HEK293 (cell line): Measurements from ENCODE around the gene ARID1A.

ENCODE experiments used
- CTCF ChIA-PET: fragments of 350-600 bp; formaldehyde crosslinking; extraction: SDS; loops from one replicate; lab custom pipeline; 2021; ENCODE audit warnings: antibody characterized with exemption; lab: Yijun Ruan, JAX
- POLR2A ChIA-PET: fragments of 300-600 bp; formaldehyde crosslinking; extraction: SDS; loops from one replicate; lab custom pipeline; 2020; ENCODE audit warnings: antibody characterized with exemption, inconsistent platforms; lab: Yijun Ruan, JAX
- H3K27ac ChIP-seq: fragments of 200-500 bp; sonication (Bioruptor generic); 2 replicates; pipeline ENCODE4 v1.5.1; 2014; ENCODE audit warnings: low read depth, low read length, control low read depth, inconsistent platforms; ENCODE audit errors: extremely low read depth
- H3K36me3 ChIP-seq, 2 experiments: fragments of 200-500 bp in 1 of 2; sonication (Bioruptor generic) in 1 of 2; 1 replicate in 1 of 2; 2 replicates in 1 of 2; pipeline ENCODE4 v1.5.1; 2014 to 2017; ENCODE audit warnings: inconsistent platforms in 2 of 2, low read length in 2 of 2; ENCODE audit not compliant: control insufficient read depth in 2 of 2, insufficient read depth in 1 of 2
- H3K4me1 ChIP-seq: fragments of 200-500 bp; sonication (Bioruptor generic); 2 replicates; pipeline ENCODE4 v1.5.1; 2014; ENCODE audit warnings: mild to moderate bottlenecking, low read length, inconsistent platforms; ENCODE audit not compliant: control insufficient read depth, insufficient read depth
- H3K4me3 ChIP-seq: 2 replicates; pipeline ENCODE4 v1.5.1; 2011; ENCODE audit warnings: low read depth, mild to moderate bottlenecking, control low read depth, low read length, moderate library complexity
- H3K9me3 ChIP-seq: fragments of 200-500 bp; sonication (Bioruptor generic); 2 replicates; pipeline ENCODE4 v1.5.1; 2014; ENCODE audit warnings: low read depth, low read length, inconsistent platforms; ENCODE audit not compliant: control insufficient read depth, insufficient read depth
- GLIS1 ChIP-seq: fragments of 450-650 bp; formaldehyde crosslinking; IDR thresholded peaks from 2 replicates; pipeline ENCODE4 v1.5.1; 2016; ENCODE audit warnings: missing biosample characterization, missing genetic modification characterization
- KLF8 ChIP-seq: fragments of 450-650 bp; formaldehyde crosslinking; IDR thresholded peaks from 2 replicates; pipeline ENCODE4 v1.5.1; 2016; ENCODE audit warnings: missing biosample characterization, missing genetic modification characterization
- OVOL3 ChIP-seq: fragments of 450-650 bp; formaldehyde crosslinking; IDR thresholded peaks from 2 replicates; pipeline ENCODE4 v1.5.1; 2016; ENCODE audit warnings: missing biosample characterization, missing genetic modification characterization
- SCRT1 ChIP-seq: fragments of 450-650 bp; formaldehyde crosslinking; IDR thresholded peaks from 2 replicates; pipeline ENCODE4 v1.5.1; 2016; ENCODE audit warnings: missing biosample characterization, missing genetic modification characterization, borderline replicate concordance
- TCF7L2 ChIP-seq: IDR thresholded peaks from 2 replicates; pipeline ENCODE4 v1.6.1; 2011; ENCODE audit warnings: low read depth, mild to moderate bottlenecking, inconsistent platforms, low read length, moderate library complexity, borderline replicate concordance
- ZBTB7A ChIP-seq: fragments of 450-650 bp; formaldehyde crosslinking; IDR thresholded peaks from 2 replicates; pipeline ENCODE4 v1.5.1; 2016; ENCODE audit warnings: low read depth, missing biosample characterization, missing genetic modification characterization
- ZBTB8A ChIP-seq: fragments of 450-650 bp; formaldehyde crosslinking; IDR thresholded peaks from 2 replicates; pipeline ENCODE4 v1.5.1; 2016; ENCODE audit warnings: missing biosample characterization, missing genetic modification characterization
- ZEB2 ChIP-seq: fragments of 450-650 bp; formaldehyde crosslinking; IDR thresholded peaks from 2 replicates; pipeline ENCODE4 v1.5.1; 2016; ENCODE audit warnings: missing biosample characterization, missing genetic modification characterization
- ZNF121 ChIP-seq: fragments of 450-650 bp; formaldehyde crosslinking; IDR thresholded peaks from 2 replicates; pipeline ENCODE4 v1.5.1; 2016; ENCODE audit warnings: missing biosample characterization, missing genetic modification characterization
- ZNF133 ChIP-seq: fragments of 450-650 bp; formaldehyde crosslinking; IDR thresholded peaks from 2 replicates; pipeline ENCODE4 v1.5.1; 2016; ENCODE audit warnings: missing biosample characterization, missing genetic modification characterization
- ZNF175 ChIP-seq: fragments of 450-650 bp; formaldehyde crosslinking; IDR thresholded peaks from 2 replicates; pipeline ENCODE4 v1.5.1; 2016; ENCODE audit warnings: missing biosample characterization, missing genetic modification characterization
- ZNF223 ChIP-seq: fragments of 450-650 bp; formaldehyde crosslinking; IDR thresholded peaks from 2 replicates; pipeline ENCODE4 v1.5.1; 2016; ENCODE audit warnings: missing biosample characterization, missing genetic modification characterization
- ZNF266 ChIP-seq: fragments of 450-650 bp; formaldehyde crosslinking; IDR thresholded peaks from 2 replicates; pipeline ENCODE4 v1.5.1; 2016; ENCODE audit warnings: missing biosample characterization, missing genetic modification characterization, low read depth
- ZNF280D ChIP-seq: fragments of 450-650 bp; formaldehyde crosslinking; IDR thresholded peaks from 2 replicates; pipeline ENCODE4 v1.5.1; 2016; ENCODE audit warnings: missing biosample characterization, missing genetic modification characterization
- ZNF335 ChIP-seq: fragments of 450-650 bp; formaldehyde crosslinking; conservative IDR thresholded peaks from 2 replicates; pipeline ENCODE4 v1.5.1; 2016; ENCODE audit warnings: missing biosample characterization, missing genetic modification characterization
- ZNF366 ChIP-seq: fragments of 450-650 bp; formaldehyde crosslinking; conservative IDR thresholded peaks from 2 replicates; pipeline ENCODE4 v1.5.1; 2016; ENCODE audit warnings: missing biosample characterization, missing genetic modification characterization
- ZNF391 ChIP-seq: fragments of 450-650 bp; formaldehyde crosslinking; IDR thresholded peaks from 2 replicates; pipeline ENCODE4 v1.5.1; 2016; ENCODE audit warnings: low read depth, missing biosample characterization, missing genetic modification characterization, borderline replicate concordance
- ZNF548 ChIP-seq: fragments of 450-650 bp; formaldehyde crosslinking; IDR thresholded peaks from 2 replicates; pipeline ENCODE4 v1.5.1; 2016; ENCODE audit warnings: missing biosample characterization, missing genetic modification characterization
- ZNF561 ChIP-seq: fragments of 450-650 bp; IDR thresholded peaks from 2 replicates; pipeline ENCODE4 v1.5.1; 2018; ENCODE audit warnings: missing biosample characterization, missing genetic modification characterization, borderline replicate concordance
- ZNF623 ChIP-seq: fragments of 450-650 bp; formaldehyde crosslinking; IDR thresholded peaks from 2 replicates; pipeline ENCODE4 v1.5.1; 2016; ENCODE audit warnings: missing biosample characterization, missing genetic modification characterization
- ZNF654 ChIP-seq: fragments of 450-650 bp; formaldehyde crosslinking; IDR thresholded peaks from 2 replicates; pipeline ENCODE4 v1.5.1; 2016; ENCODE audit warnings: low read depth, missing biosample characterization, missing genetic modification characterization
- ZNF660 ChIP-seq: fragments of 450-650 bp; IDR thresholded peaks from 2 replicates; pipeline ENCODE4 v1.5.1; 2018; ENCODE audit warnings: missing biosample characterization, mild to moderate bottlenecking, missing genetic modification characterization
- ZNF692 ChIP-seq: fragments of 450-650 bp; formaldehyde crosslinking; IDR thresholded peaks from 2 replicates; pipeline ENCODE4 v1.5.1; 2016; ENCODE audit warnings: missing biosample characterization, missing genetic modification characterization
- ZSCAN16 ChIP-seq: fragments of 450-650 bp; formaldehyde crosslinking; IDR thresholded peaks from 2 replicates; pipeline ENCODE4 v1.5.1; 2016; ENCODE audit warnings: missing biosample characterization, missing genetic modification characterization
- ZXDB ChIP-seq: fragments of 450-650 bp; formaldehyde crosslinking; IDR thresholded peaks from 2 replicates; pipeline ENCODE4 v1.5.1; 2016; ENCODE audit warnings: missing biosample characterization, missing genetic modification characterization
- TF ChIP-seq, protein P1 (sequence below): fragments of 450-650 bp; formaldehyde crosslinking; IDR thresholded peaks from 2 replicates; pipeline ENCODE4 v1.5.1; 2016; ENCODE audit warnings: missing biosample characterization, missing genetic modification characterization
- TF ChIP-seq, protein P2 (sequence below): fragments of 450-650 bp; formaldehyde crosslinking; IDR thresholded peaks from 2 replicates; pipeline ENCODE4 v1.5.1; 2016; ENCODE audit warnings: missing biosample characterization, missing genetic modification characterization
- TF ChIP-seq, protein P3 (sequence below): fragments of 450-650 bp; formaldehyde crosslinking; IDR thresholded peaks from 2 replicates; pipeline ENCODE4 v1.5.1; 2016; ENCODE audit warnings: missing biosample characterization, missing genetic modification characterization

The ARID1A gene

GRCh38 chr1:26811708-26812107 lies 115.9 kb downstream of the ARID1A start:
- Histone ChIP-seq H3K36me3 (no peaks in the 10 kb centered on the region), H3K4me3 (no peak overlapping the region), H3K4me1 (no peaks in the 10 kb centered on the region), H3K9me3 (no peaks in the 10 kb centered on the region), H3K27ac (no peak overlapping the region)
- TF ChIP-seq, protein P1, sequence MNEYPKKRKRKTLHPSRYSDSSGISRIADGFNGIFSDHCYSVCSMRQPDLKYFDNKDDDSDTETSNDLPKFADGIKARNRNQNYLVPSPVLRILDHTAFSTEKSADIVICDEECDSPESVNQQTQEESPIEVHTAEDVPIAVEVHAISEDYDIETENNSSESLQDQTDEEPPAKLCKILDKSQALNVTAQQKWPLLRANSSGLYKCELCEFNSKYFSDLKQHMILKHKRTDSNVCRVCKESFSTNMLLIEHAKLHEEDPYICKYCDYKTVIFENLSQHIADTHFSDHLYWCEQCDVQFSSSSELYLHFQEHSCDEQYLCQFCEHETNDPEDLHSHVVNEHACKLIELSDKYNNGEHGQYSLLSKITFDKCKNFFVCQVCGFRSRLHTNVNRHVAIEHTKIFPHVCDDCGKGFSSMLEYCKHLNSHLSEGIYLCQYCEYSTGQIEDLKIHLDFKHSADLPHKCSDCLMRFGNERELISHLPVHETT: no peak
- TF ChIP-seq ZNF335 (no peak), ZBTB8A (no peak), ZNF121 (no peak), TCF7L2 (no peak), OVOL3 (no peak), ZSCAN16 (tag by site-specific recombination) (no peak), ZNF391 (tag by site-specific recombination) (no peak), ZXDB (no peak), ZNF561 (tag by site-specific recombination) (no peak), ZNF660 (tag by site-specific recombination) (no peak), ZNF654 (no peak), ZNF133 (tag by site-specific recombination) (no peak), ZBTB7A (tag by site-specific recombination) (no peak), ZNF266 (tag by site-specific recombination) (no peak), ZNF175 (tag by site-specific recombination) (no peak), SCRT1 (no peak), ZNF223 (tag by site-specific recombination) (no peak)
- TF ChIP-seq, protein P2, sequence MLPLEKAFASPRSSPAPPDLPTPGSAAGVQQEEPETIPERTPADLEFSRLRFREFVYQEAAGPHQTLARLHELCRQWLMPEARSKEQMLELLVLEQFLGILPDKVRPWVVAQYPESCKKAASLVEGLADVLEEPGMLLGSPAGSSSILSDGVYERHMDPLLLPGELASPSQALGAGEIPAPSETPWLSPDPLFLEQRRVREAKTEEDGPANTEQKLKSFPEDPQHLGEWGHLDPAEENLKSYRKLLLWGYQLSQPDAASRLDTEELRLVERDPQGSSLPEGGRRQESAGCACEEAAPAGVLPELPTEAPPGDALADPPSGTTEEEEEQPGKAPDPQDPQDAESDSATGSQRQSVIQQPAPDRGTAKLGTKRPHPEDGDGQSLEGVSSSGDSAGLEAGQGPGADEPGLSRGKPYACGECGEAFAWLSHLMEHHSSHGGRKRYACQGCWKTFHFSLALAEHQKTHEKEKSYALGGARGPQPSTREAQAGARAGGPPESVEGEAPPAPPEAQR: no peak
- TF ChIP-seq, protein P3, sequence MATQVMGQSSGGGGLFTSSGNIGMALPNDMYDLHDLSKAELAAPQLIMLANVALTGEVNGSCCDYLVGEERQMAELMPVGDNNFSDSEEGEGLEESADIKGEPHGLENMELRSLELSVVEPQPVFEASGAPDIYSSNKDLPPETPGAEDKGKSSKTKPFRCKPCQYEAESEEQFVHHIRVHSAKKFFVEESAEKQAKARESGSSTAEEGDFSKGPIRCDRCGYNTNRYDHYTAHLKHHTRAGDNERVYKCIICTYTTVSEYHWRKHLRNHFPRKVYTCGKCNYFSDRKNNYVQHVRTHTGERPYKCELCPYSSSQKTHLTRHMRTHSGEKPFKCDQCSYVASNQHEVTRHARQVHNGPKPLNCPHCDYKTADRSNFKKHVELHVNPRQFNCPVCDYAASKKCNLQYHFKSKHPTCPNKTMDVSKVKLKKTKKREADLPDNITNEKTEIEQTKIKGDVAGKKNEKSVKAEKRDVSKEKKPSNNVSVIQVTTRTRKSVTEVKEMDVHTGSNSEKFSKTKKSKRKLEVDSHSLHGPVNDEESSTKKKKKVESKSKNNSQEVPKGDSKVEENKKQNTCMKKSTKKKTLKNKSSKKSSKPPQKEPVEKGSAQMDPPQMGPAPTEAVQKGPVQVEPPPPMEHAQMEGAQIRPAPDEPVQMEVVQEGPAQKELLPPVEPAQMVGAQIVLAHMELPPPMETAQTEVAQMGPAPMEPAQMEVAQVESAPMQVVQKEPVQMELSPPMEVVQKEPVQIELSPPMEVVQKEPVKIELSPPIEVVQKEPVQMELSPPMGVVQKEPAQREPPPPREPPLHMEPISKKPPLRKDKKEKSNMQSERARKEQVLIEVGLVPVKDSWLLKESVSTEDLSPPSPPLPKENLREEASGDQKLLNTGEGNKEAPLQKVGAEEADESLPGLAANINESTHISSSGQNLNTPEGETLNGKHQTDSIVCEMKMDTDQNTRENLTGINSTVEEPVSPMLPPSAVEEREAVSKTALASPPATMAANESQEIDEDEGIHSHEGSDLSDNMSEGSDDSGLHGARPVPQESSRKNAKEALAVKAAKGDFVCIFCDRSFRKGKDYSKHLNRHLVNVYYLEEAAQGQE: no peak
- ChIA-PET CTCF (interaction anchor here (0.6 to 4.7 kb wide), 12 partner anchors 9 to 969 kb away, joined by 3 to 54 read pairs (median 8); no protein-coding TSS in a partner anchor), POLR2A (interaction anchor here (0.6 to 1.0 kb wide), 3 partner anchors 9 to 113 kb away, joined by 3 to 6 read pairs (median 4); no protein-coding TSS in a partner anchor)

DNA sequence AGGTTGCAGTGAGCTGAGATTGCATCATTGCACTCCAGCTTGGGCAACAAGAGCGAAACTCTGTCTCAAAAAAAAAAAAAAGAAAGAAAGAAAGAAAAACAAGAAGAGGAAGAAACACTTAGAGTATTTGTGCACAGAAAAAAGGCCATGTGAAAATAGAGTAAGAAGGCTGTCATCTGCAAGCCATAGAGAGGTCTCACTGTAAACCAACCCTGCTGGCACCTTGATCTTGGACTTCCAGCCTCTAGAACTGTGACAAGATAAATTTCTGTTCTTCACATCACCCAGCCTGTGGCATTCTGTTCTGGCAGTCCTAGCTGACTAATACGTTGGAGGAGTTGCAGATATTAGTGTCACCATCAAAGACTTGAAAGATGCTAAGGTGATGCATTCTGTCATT lies 118.6 kb downstream of the ARID1A start:
- H3K4me1 ChIP-seq: no peaks in the 10 kb centered on the region
- TF ChIP-seq ZNF692 (tag by site-specific recombination) (no peak), ZNF366 (tag by site-specific recombination) (no peak), ZEB2 (tag by site-specific recombination) (no peak), KLF8 (no peak), ZNF280D (tag by site-specific recombination) (no peak), ZNF623 (tag by site-specific recombination) (no peak), GLIS1 (no peak), ZNF548 (tag by site-specific recombination) (peak; percentile 99)
- TF ChIP-seq, all 188 proteins: peak for 1
- Histone ChIP-seq H3K4me3 (no peak overlapping the region), H3K9me3 (no peaks in the 10 kb centered on the region), H3K27ac (no peak overlapping the region), H3K36me3 (no peaks in the 10 kb centered on the region)
- CTCF ChIA-PET: no interaction called here
- POLR2A ChIA-PET: no interaction called here
